Lower lobe of right lung (tissue), 2 donors: ENCODE measurements around the gene CEL. TPM values are rescaled to one million over a fixed set of nuclear protein-coding genes. Genes with fewer than 3 reads are reported as not detected.

Source experiments
- ATAC-seq, 2 donors: fragments of 200-7000 bp; cut with Tn5 transposase; one replicate each; pipeline ENCODE4 v1.9.1; 2020 to 2022; ENCODE audit warnings: mild to moderate bottlenecking in 2 of 2, moderate library complexity in 2 of 2
- DNase-seq: peaks from one replicate; pipeline ENCODE4 v3.0.0-alpha.2; 2020
- H3K27ac ChIP-seq: fragments of 200-600 bp; one replicate; pipeline ENCODE4 v1.8.0; 2022
- H3K27me3 ChIP-seq: fragments of 200-600 bp; one replicate; pipeline ENCODE4 v1.8.0; 2022; ENCODE audit warnings: low read depth
- H3K36me3 ChIP-seq: fragments of 200-600 bp; one replicate; pipeline ENCODE4 v1.8.0; 2022; ENCODE audit warnings: mild to moderate bottlenecking
- H3K4me1 ChIP-seq: fragments of 200-600 bp; one replicate; pipeline ENCODE4 v1.8.0; 2022
- H3K4me3 ChIP-seq: fragments of 200-600 bp; one replicate; pipeline ENCODE4 v1.8.0; 2022; ENCODE audit warnings: mild to moderate bottlenecking
- H3K9me3 ChIP-seq: fragments of 200-600 bp; one replicate; pipeline ENCODE4 v1.8.0; 2022
- intact Hi-C: fragments of 100-400 bp; cut with DNase I; formaldehyde crosslinking; loops from one replicate; pipeline ENCODE4 v1.11.0; 2022
- total RNA-seq: library from RNA; stranded (reverse); fragmentation: NEBNext Ultra II Directional; extraction: Animal tissue kit (Norgen Biotek cat#: 25700); gene quantifications from one replicate; pipeline ENCODE4 v1.2.1, GENCODE V29; 2021
- TF ChIP-seq, protein P1 (sequence below): fragments of 200-600 bp; IDR thresholded peaks from one replicate; pipeline ENCODE4 v1.8.0; 2022; ENCODE audit warnings: antibody characterized with exemption, mild to moderate bottlenecking
- donor health status: DM: no; HTN: yes; CAD: no; lungs with severe emphysema.

Gene CEL
- total RNA-seq, 1 donor from 2014 or later: 1.4 TPM

DNA sequence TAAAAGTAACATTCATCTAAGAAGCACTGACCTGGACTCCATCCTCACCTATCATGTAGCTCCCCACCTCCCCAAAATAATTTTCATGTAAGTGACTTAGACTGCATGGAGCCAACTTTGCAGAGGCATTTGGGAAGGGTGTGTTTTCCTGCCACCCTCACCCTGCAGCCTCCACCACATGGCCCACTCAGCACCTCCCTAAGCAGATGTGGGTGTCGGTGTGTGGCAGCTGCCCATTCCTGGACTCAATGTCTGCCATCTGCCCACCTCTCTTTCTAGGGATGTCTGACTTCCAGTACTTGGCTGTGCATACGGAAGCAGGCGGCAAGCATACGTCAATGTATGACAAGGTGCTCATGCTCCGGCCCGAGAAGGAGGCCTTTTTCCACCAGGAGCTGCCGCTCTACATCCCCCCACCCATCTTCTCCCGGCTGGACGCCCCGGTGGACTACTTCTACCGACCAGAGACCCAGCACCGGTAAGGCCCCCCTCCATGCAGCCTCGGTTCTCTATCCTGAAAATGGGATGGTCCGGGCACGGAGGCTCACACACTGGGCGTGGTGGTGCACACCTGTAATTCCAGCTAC is 18.2 kb upstream of the CEL start:
- no peaks in the 10 kb centered on the region for H3K4me1 ChIP-seq
- H3K36me3 ChIP-seq: peaks cover 70% of the 10 kb centered on the region
- no peak for ATAC-seq
- no peak overlapping the region for H3K27ac ChIP-seq
- TF ChIP-seq, protein P1, sequence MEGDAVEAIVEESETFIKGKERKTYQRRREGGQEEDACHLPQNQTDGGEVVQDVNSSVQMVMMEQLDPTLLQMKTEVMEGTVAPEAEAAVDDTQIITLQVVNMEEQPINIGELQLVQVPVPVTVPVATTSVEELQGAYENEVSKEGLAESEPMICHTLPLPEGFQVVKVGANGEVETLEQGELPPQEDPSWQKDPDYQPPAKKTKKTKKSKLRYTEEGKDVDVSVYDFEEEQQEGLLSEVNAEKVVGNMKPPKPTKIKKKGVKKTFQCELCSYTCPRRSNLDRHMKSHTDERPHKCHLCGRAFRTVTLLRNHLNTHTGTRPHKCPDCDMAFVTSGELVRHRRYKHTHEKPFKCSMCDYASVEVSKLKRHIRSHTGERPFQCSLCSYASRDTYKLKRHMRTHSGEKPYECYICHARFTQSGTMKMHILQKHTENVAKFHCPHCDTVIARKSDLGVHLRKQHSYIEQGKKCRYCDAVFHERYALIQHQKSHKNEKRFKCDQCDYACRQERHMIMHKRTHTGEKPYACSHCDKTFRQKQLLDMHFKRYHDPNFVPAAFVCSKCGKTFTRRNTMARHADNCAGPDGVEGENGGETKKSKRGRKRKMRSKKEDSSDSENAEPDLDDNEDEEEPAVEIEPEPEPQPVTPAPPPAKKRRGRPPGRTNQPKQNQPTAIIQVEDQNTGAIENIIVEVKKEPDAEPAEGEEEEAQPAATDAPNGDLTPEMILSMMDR: no peak
- H3K4me3 ChIP-seq: no peak overlapping the region
- no peaks in the 10 kb centered on the region for H3K9me3 ChIP-seq
- H3K27me3 ChIP-seq: no peaks in the 10 kb centered on the region
- intact Hi-C loops: no loop called here
- no peak for DNase-seq

DNA sequence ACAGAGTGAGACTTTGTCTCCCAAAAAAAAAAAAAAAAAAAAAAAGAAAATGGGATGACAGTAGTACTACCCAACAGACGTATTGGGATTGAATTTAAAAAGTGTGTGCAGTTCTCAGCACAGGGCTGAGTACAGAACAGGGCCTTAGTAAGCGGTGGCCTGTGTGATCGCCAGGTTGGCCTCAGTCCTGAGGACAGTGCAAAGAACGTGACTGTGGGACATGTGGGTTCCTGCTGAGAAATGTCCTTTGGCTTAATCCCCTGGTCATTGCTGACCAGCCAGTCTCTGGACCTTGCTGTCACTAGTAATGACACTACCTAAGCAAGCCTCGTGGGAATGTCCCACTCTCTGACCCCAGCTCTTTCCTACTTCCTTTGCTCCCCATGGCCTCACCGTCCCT is 17.7 kb upstream of the CEL start:
- intact Hi-C loops: no loop called here
- ATAC-seq (no peak), DNase-seq (no peak)
- no peaks in the 10 kb centered on the region for H3K9me3 ChIP-seq
- TF ChIP-seq, protein P1: no peak
- H3K27me3 ChIP-seq: no peaks in the 10 kb centered on the region
- H3K27ac ChIP-seq: no peak overlapping the region
- H3K36me3 ChIP-seq: peaks cover 76% of the 10 kb centered on the region
- H3K4me3 ChIP-seq: no peak overlapping the region
- no peaks in the 10 kb centered on the region for H3K4me1 ChIP-seq

DNA sequence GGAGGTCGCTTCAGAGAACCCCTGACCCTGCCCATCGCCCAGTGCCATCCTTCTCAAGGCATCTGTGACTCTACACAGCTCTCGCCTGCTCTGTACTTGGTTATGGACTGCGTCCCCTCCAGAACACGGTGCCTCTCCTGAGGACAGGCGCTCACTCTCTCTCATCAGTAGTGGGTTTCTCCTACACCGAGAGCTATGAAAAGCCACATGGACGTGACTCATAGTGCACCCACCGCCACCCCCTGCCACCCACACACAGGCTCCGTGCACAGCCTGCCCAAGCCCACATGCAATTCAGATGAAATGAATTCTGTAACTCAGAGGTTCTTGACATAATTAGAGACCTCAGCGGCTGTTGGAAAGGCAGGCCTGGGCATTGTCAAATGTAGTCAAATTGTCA is 17.1 kb upstream of the CEL start:
- H3K36me3 ChIP-seq: peaks cover 81% of the 10 kb centered on the region
- intact Hi-C loops: no loop called here
- H3K4me3 ChIP-seq: no peak overlapping the region
- no peaks in the 10 kb centered on the region for H3K4me1 ChIP-seq
- no peaks in the 10 kb centered on the region for H3K9me3 ChIP-seq
- H3K27ac ChIP-seq: no peak overlapping the region
- ATAC-seq (peak in 1 of 2 donors; percentile 14), DNase-seq (no peak)
- TF ChIP-seq, protein P1: no peak
- no peaks in the 10 kb centered on the region for H3K27me3 ChIP-seq

DNA sequence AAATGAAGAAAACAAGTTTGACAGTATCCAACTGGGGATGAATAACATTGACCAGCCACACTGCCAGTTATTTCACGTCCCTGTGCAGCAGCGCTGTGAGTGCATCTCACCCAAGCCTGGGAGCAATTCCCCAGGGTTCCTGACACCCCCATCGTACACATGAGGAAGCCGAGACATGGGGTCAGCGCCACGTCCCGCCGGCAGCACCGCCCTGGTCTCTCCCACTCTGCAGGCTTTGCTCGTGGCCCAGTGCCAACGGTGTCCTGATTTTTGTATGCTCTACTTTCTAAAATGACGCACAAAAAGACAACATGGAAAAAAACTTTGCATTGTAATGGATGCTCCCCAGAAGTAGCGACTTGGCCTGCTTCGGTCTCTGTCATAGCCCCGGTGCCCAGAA is 16.6 kb upstream of the CEL start:
- TF ChIP-seq, protein P1: no peak
- no peak overlapping the region for H3K4me3 ChIP-seq
- H3K27ac ChIP-seq: no peak overlapping the region
- H3K9me3 ChIP-seq: no peaks in the 10 kb centered on the region
- no peaks in the 10 kb centered on the region for H3K4me1 ChIP-seq
- ATAC-seq (no peak), DNase-seq (no peak)
- H3K27me3 ChIP-seq: no peaks in the 10 kb centered on the region
- intact Hi-C loops: no loop called here
- peaks cover 86% of the 10 kb centered on the region for H3K36me3 ChIP-seq

DNA sequence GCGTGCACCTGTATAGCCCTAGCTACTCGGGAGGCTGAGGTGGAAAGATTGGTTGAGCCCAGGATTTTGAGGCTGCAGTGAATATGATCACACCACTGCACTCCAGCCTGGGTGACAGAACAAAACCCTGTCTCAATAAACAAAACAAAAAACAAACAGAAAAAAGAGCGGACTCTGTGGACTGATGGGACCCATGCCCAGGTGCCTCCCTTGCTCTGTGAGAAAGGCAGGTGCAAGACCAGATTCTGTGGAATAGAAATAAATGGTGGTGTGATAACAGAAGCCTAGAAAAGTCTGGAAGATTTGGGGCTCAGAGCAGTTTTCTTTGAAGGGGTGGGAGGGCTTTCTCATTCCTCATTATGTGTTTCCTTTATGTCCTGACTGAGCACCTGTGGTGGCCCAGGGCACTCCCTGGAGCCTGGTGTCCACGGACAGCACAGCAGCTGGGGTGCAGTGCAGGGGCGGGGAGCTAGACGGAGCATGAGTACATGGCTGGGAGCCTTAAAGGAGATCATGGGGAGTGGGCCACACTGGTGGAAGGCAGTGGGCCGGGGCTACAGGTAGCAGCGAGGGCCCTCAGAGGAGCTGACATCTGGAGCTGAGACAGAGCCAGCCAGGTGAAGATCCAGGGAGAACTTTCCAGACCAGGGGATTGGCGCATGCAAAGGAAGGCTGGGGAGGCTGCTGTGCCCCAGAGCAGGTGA is 15.4 kb upstream of the CEL start:
- intact Hi-C loops: no loop called here
- Histone ChIP-seq H3K4me1 (no peaks in the 10 kb centered on the region), H3K9me3 (no peaks in the 10 kb centered on the region), H3K27me3 (no peaks in the 10 kb centered on the region), H3K36me3 (peaks cover 98% of the 10 kb centered on the region), H3K4me3 (no peak overlapping the region), H3K27ac (no peak overlapping the region)
- DNase-seq (no peak), ATAC-seq (no peak)
- TF ChIP-seq, protein P1: no peak
